ENCODE results near the gene NKG7. TPM values are rescaled to one million over a fixed set of nuclear protein-coding genes. Genes with fewer than 3 reads are reported as not detected.
A peak's percentile ranks its signal among the peaks of the same experiment; 100 is the strongest.

NKG7 gene
- total and polyA plus RNA-seq, 2 of the 13 experiments (the other 11 are each of a cell fraction or from before 2014, with no cell fraction given), result 0.40 TPM; not detected in 1

DNA sequence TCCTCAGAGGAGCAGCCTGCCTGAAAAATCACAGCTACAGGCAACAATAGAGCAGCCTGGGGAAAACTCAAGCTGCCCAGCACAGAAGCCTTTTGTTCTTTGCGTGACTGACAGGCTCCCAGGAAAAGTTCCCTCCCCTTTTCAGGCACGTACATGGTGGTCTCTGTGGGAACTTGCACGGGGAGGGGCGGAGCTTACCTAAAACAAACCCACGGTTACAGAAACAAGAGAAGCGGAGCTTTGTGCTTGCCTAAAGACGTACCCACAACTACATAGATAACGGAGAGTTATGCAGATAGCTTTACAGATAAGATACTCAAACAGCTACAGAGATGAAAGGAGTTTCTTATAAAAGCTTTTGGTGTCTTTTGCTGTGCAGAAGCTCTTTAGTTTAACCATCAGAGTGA lies 17.7 kb downstream of the NKG7 start (continued):
- TF ChIP-seq, protein P1, sequence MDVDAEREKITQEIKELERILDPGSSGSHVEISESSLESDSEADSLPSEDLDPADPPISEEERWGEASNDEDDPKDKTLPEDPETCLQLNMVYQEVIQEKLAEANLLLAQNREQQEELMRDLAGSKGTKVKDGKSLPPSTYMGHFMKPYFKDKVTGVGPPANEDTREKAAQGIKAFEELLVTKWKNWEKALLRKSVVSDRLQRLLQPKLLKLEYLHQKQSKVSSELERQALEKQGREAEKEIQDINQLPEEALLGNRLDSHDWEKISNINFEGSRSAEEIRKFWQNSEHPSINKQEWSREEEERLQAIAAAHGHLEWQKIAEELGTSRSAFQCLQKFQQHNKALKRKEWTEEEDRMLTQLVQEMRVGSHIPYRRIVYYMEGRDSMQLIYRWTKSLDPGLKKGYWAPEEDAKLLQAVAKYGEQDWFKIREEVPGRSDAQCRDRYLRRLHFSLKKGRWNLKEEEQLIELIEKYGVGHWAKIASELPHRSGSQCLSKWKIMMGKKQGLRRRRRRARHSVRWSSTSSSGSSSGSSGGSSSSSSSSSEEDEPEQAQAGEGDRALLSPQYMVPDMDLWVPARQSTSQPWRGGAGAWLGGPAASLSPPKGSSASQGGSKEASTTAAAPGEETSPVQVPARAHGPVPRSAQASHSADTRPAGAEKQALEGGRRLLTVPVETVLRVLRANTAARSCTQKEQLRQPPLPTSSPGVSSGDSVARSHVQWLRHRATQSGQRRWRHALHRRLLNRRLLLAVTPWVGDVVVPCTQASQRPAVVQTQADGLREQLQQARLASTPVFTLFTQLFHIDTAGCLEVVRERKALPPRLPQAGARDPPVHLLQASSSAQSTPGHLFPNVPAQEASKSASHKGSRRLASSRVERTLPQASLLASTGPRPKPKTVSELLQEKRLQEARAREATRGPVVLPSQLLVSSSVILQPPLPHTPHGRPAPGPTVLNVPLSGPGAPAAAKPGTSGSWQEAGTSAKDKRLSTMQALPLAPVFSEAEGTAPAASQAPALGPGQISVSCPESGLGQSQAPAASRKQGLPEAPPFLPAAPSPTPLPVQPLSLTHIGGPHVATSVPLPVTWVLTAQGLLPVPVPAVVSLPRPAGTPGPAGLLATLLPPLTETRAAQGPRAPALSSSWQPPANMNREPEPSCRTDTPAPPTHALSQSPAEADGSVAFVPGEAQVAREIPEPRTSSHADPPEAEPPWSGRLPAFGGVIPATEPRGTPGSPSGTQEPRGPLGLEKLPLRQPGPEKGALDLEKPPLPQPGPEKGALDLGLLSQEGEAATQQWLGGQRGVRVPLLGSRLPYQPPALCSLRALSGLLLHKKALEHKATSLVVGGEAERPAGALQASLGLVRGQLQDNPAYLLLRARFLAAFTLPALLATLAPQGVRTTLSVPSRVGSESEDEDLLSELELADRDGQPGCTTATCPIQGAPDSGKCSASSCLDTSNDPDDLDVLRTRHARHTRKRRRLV (CRISPR knock-in tag; IDR thresholded peaks at IDR 0.05), result no peak
- TF ChIP-seq ZNF543 (CRISPR knock-in tag; IDR thresholded peaks at IDR 0.05) (no peak), ATF1 (CRISPR knock-in tag; IDR thresholded peaks at IDR 0.05) (peak; percentile 54; the same call in 1 of the 2 replicates), PHF8 (CRISPR knock-in tag; IDR thresholded peaks at IDR 0.05) (no peak; the same call in 1 of the 2 replicates), ATF7-NPFF (CRISPR knock-in tag; IDR thresholded peaks at IDR 0.05; ENCODE audit: low read depth) (no peak)
- TF ChIP-seq, protein P2, sequence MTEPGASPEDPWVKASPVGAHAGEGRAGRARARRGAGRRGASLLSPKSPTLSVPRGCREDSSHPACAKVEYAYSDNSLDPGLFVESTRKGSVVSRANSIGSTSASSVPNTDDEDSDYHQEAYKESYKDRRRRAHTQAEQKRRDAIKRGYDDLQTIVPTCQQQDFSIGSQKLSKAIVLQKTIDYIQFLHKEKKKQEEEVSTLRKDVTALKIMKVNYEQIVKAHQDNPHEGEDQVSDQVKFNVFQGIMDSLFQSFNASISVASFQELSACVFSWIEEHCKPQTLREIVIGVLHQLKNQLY (CRISPR knock-in tag; IDR thresholded peaks at IDR 0.05), result peak; percentile 74; the same call in 1 of the 2 replicates
- TF ChIP-seq, protein P3, sequence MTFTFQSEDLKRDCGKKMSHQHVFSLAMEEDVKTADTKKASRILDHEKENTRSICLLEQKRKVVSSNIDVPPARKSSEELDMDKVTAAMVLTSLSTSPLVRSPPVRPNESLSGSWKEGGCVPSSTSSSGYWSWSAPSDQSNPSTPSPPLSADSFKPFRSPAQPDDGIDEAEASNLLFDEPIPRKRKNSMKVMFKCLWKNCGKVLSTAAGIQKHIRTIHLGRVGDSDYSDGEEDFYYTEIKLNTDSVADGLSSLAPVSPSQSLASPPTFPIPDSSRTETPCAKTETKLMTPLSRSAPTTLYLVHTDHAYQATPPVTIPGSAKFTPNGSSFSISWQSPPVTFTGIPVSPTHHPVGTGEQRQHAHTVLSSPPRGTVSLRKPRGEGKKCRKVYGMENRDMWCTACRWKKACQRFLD (CRISPR knock-in tag; IDR thresholded peaks at IDR 0.05; ENCODE audit: borderline replicate concordance), result no peak
- TF ChIP-seq, protein P4, sequence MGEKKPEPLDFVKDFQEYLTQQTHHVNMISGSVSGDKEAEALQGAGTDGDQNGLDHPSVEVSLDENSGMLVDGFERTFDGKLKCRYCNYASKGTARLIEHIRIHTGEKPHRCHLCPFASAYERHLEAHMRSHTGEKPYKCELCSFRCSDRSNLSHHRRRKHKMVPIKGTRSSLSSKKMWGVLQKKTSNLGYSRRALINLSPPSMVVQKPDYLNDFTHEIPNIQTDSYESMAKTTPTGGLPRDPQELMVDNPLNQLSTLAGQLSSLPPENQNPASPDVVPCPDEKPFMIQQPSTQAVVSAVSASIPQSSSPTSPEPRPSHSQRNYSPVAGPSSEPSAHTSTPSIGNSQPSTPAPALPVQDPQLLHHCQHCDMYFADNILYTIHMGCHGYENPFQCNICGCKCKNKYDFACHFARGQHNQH (CRISPR knock-in tag; IDR thresholded peaks at IDR 0.05), result peak; percentile 68; the same call in 1 of the 2 replicates
- TF ChIP-seq, protein P5, sequence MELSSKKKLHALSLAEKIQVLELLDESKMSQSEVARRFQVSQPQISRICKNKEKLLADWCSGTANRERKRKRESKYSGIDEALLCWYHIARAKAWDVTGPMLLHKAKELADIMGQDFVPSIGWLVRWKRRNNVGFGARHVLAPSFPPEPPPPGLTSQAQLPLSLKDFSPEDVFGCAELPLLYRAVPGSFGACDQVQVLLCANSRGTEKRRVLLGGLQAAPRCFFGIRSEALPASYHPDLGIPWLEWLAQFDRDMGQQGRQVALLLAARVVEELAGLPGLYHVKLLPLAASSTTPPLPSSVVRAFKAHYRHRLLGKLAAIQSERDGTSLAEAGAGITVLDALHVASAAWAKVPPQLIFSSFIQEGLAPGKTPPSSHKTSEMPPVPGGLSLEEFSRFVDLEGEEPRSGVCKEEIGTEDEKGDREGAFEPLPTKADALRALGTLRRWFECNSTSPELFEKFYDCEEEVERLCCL (CRISPR knock-in tag; IDR thresholded peaks at IDR 0.05; ENCODE audit: borderline replicate concordance), result no peak
- TF ChIP-seq, protein P6, sequence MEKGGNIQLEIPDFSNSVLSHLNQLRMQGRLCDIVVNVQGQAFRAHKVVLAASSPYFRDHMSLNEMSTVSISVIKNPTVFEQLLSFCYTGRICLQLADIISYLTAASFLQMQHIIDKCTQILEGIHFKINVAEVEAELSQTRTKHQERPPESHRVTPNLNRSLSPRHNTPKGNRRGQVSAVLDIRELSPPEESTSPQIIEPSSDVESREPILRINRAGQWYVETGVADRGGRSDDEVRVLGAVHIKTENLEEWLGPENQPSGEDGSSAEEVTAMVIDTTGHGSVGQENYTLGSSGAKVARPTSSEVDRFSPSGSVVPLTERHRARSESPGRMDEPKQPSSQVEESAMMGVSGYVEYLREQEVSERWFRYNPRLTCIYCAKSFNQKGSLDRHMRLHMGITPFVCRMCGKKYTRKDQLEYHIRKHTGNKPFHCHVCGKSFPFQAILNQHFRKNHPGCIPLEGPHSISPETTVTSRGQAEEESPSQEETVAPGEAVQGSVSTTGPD (CRISPR knock-in tag; IDR thresholded peaks at IDR 0.05), result no peak
- TF ChIP-seq, protein P7, sequence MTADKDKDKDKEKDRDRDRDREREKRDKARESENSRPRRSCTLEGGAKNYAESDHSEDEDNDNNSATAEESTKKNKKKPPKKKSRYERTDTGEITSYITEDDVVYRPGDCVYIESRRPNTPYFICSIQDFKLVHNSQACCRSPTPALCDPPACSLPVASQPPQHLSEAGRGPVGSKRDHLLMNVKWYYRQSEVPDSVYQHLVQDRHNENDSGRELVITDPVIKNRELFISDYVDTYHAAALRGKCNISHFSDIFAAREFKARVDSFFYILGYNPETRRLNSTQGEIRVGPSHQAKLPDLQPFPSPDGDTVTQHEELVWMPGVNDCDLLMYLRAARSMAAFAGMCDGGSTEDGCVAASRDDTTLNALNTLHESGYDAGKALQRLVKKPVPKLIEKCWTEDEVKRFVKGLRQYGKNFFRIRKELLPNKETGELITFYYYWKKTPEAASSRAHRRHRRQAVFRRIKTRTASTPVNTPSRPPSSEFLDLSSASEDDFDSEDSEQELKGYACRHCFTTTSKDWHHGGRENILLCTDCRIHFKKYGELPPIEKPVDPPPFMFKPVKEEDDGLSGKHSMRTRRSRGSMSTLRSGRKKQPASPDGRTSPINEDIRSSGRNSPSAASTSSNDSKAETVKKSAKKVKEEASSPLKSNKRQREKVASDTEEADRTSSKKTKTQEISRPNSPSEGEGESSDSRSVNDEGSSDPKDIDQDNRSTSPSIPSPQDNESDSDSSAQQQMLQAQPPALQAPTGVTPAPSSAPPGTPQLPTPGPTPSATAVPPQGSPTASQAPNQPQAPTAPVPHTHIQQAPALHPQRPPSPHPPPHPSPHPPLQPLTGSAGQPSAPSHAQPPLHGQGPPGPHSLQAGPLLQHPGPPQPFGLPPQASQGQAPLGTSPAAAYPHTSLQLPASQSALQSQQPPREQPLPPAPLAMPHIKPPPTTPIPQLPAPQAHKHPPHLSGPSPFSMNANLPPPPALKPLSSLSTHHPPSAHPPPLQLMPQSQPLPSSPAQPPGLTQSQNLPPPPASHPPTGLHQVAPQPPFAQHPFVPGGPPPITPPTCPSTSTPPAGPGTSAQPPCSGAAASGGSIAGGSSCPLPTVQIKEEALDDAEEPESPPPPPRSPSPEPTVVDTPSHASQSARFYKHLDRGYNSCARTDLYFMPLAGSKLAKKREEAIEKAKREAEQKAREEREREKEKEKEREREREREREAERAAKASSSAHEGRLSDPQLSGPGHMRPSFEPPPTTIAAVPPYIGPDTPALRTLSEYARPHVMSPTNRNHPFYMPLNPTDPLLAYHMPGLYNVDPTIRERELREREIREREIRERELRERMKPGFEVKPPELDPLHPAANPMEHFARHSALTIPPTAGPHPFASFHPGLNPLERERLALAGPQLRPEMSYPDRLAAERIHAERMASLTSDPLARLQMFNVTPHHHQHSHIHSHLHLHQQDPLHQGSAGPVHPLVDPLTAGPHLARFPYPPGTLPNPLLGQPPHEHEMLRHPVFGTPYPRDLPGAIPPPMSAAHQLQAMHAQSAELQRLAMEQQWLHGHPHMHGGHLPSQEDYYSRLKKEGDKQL (CRISPR knock-in tag; IDR thresholded peaks at IDR 0.05; ENCODE audit: low read depth), result peak; percentile 43; the same call in 1 of the 2 replicates

All from HepG2 (cell line).